Endodermal cell (in vitro differentiated cells): Measurements from ENCODE around the gene GSC2. TPM values are rescaled to one million over a fixed set of nuclear protein-coding genes. Genes with fewer than 3 reads are reported as not detected.

Source experiments
- DNase-seq: peaks from one replicate; pipeline ENCODE4 v3.0.0-alpha.2; 2017
- H3K27ac ChIP-seq: 2 replicates; pipeline ENCODE4 v1.5.1; 2013; ENCODE audit warnings: mild to moderate bottlenecking, low read depth, low read length, moderate library complexity
- H3K27me3 ChIP-seq: 2 replicates; pipeline ENCODE4 v1.6.1; 2013; ENCODE audit warnings: mild to moderate bottlenecking, low read length, moderate library complexity; ENCODE audit not compliant: insufficient read depth, control insufficient read depth, poor library complexity, severe bottlenecking
- H3K36me3 ChIP-seq: 2 replicates; pipeline ENCODE4 v1.7.0; 2013; ENCODE audit warnings: mild to moderate bottlenecking, low read length, moderate library complexity; ENCODE audit not compliant: control insufficient read depth, insufficient read depth
- H3K4me1 ChIP-seq: one replicate; pipeline ENCODE4 v1.7.0; 2013; ENCODE audit warnings: low read length; ENCODE audit not compliant: control insufficient read depth, insufficient read depth
- H3K4me3 ChIP-seq: 2 replicates; pipeline ENCODE4 v1.5.1; 2013; ENCODE audit warnings: mild to moderate bottlenecking, low read length, moderate library complexity
- H3K9ac ChIP-seq: 2 replicates; pipeline ENCODE4 v1.6.1; 2013; ENCODE audit warnings: mild to moderate bottlenecking, low read length, moderate library complexity; ENCODE audit not compliant: poor library complexity, severe bottlenecking; ENCODE audit errors: extremely low read depth
- H3K9me3 ChIP-seq: 2 replicates; pipeline ENCODE4 v1.6.1; 2013; ENCODE audit warnings: mild to moderate bottlenecking, low read length, moderate library complexity; ENCODE audit not compliant: control insufficient read depth
- H3K27ac Mint-ChIP-seq: 2 replicates; pipeline ENCODE4 v1.8.0; 2020; ENCODE audit warnings: mixed read lengths
- H3K27me3 Mint-ChIP-seq: 2 replicates; pipeline ENCODE4 v1.8.0; 2021; ENCODE audit warnings: mild to moderate bottlenecking, mixed read lengths; ENCODE audit not compliant: insufficient read depth
- H3K36me3 Mint-ChIP-seq: 2 replicates; pipeline ENCODE4 v1.8.0; 2020; ENCODE audit warnings: low read depth, mixed read lengths
- H3K4me1 Mint-ChIP-seq: 2 replicates; pipeline ENCODE4 v1.8.0; 2020; ENCODE audit warnings: mixed read lengths
- H3K4me3 Mint-ChIP-seq: 2 replicates; pipeline ENCODE4 v1.8.0; 2020; ENCODE audit warnings: mild to moderate bottlenecking, moderate library complexity, mixed read lengths
- H3K9me3 Mint-ChIP-seq: 2 replicates; pipeline ENCODE4 v1.8.0; 2020; ENCODE audit warnings: mild to moderate bottlenecking, mixed read lengths
- CTCF ChIP-seq: fragments of 200-600 bp; sonication (generic); conservative IDR thresholded peaks from 2 replicates; pipeline ENCODE4 v1.5.0; 2021; ENCODE audit warnings: antibody characterized with exemption, mild to moderate bottlenecking
- WGBS, 2 experiments: methylation state at CpG; one replicate each; pipeline versions ENCODE4 v1.1.5 to v1.1.7; 2013; ENCODE audit warnings: missing lambda C conversion rate in 2 of 2, mixed read lengths in 1 of 2; ENCODE audit not compliant: insufficient coverage in 1 of 2, insufficient read length in 1 of 2; 5-methylcytosine and 5-hydroxymethylcytosine counted together
- total RNA-seq, 2 donors: library from RNA; stranded (reverse); fragmentation: NEBNext Ultra II Directional in 1 of 2; extraction: Animal tissue kit (Norgen Biotek cat#: 25700) in 1 of 2; gene quantifications; 2 replicates in 1 of 2; 3 replicates in 1 of 2; pipeline ENCODE4 v1.2.1, GENCODE V29; 2021

Gene GSC2
- total RNA-seq, 2 donors from 2014 or later = not detected

- Mint-ChIP-seq H3K4me1 (peaks cover 49% of the 10 kb centered on the region), H3K36me3 (no peaks in the 10 kb centered on the region), H3K27ac (peak overlapping the region; percentile 94), H3K9me3 (no peaks in the 10 kb centered on the region), H3K4me3 (peak overlapping the region; percentile 80), H3K27me3 (peaks cover 6% of the 10 kb centered on the region)
- H3K36me3 ChIP-seq = no peaks in the 10 kb centered on the region
- no peaks in the 10 kb centered on the region for H3K9me3 ChIP-seq
- peak overlapping the region; percentile 90 for H3K4me3 ChIP-seq
- peak; percentile 81 for DNase-seq
- H3K4me1 ChIP-seq = peaks cover 12% of the 10 kb centered on the region
- H3K27ac ChIP-seq = no peak overlapping the region
- WGBS, 2 experiments = 20 to 22% methylated on average over 16 to 23 of the region's 23 CpGs
- H3K9ac ChIP-seq = peak overlapping the region; percentile 85
- H3K27me3 ChIP-seq = no peaks in the 10 kb centered on the region
- TF ChIP-seq CTCF = no peak
These were observed 29.1 kb downstream of the GSC2 start for GRCh38 chr22:19120829-19121630.

- Mint-ChIP-seq H3K27me3 (peaks cover 4% of the 10 kb centered on the region), H3K27ac (peak overlapping the region; percentile 87), H3K36me3 (peaks cover 3% of the 10 kb centered on the region), H3K4me3 (peak overlapping the region; percentile 80), H3K4me1 (peaks cover 49% of the 10 kb centered on the region), H3K9me3 (no peaks in the 10 kb centered on the region)
- WGBS, 2 experiments = 92 to 95% methylated on average over 8 of the region's 8 CpGs
- peaks cover 12% of the 10 kb centered on the region for H3K4me1 ChIP-seq
- H3K36me3 ChIP-seq = peaks cover 4% of the 10 kb centered on the region
- H3K4me3 ChIP-seq = peak overlapping the region; percentile 90
- no peak for DNase-seq
- no peaks in the 10 kb centered on the region for H3K9me3 ChIP-seq
- no peak overlapping the region for H3K27ac ChIP-seq
- no peaks in the 10 kb centered on the region for H3K27me3 ChIP-seq
- TF ChIP-seq CTCF = no peak
- H3K9ac ChIP-seq = peak overlapping the region; percentile 17
These were observed 30.1 kb downstream of the GSC2 start for GRCh38 chr22:19119949-19120348.

- no peak overlapping the region for H3K9ac ChIP-seq
- WGBS, 2 experiments = 97 to 100% methylated on average over 2 to 4 of the region's 4 CpGs
- DNase-seq = no peak
- no peak overlapping the region for H3K27ac Mint-ChIP-seq
- no peak overlapping the region for H3K4me3 ChIP-seq
- no peak overlapping the region for H3K4me3 Mint-ChIP-seq
- H3K27me3 ChIP-seq = no peaks in the 10 kb centered on the region
- H3K4me1 Mint-ChIP-seq = peaks cover 44% of the 10 kb centered on the region
- TF ChIP-seq CTCF = no peak
- H3K36me3 ChIP-seq = peaks cover 6% of the 10 kb centered on the region
- H3K27me3 Mint-ChIP-seq = no peaks in the 10 kb centered on the region
- H3K9me3 ChIP-seq = no peaks in the 10 kb centered on the region
- no peaks in the 10 kb centered on the region for H3K9me3 Mint-ChIP-seq
- peaks cover 3% of the 10 kb centered on the region for H3K36me3 Mint-ChIP-seq
- H3K27ac ChIP-seq = no peak overlapping the region
- peaks cover 12% of the 10 kb centered on the region for H3K4me1 ChIP-seq
These were observed 31.7 kb downstream of the GSC2 start for GRCh38 chr22:19118329-19118880.
